DMS153 treated with DMSO at 0.1 percent for 48 hours (cell line): ENCODE results near the gene TM9SF3.

Experiments used
- DNase-seq: peaks from one replicate; lab custom pipeline; 2025; ENCODE audit not compliant: unreplicated experiment; lab: John Stamatoyannopoulos, UW

The TM9SF3 gene

DNA sequence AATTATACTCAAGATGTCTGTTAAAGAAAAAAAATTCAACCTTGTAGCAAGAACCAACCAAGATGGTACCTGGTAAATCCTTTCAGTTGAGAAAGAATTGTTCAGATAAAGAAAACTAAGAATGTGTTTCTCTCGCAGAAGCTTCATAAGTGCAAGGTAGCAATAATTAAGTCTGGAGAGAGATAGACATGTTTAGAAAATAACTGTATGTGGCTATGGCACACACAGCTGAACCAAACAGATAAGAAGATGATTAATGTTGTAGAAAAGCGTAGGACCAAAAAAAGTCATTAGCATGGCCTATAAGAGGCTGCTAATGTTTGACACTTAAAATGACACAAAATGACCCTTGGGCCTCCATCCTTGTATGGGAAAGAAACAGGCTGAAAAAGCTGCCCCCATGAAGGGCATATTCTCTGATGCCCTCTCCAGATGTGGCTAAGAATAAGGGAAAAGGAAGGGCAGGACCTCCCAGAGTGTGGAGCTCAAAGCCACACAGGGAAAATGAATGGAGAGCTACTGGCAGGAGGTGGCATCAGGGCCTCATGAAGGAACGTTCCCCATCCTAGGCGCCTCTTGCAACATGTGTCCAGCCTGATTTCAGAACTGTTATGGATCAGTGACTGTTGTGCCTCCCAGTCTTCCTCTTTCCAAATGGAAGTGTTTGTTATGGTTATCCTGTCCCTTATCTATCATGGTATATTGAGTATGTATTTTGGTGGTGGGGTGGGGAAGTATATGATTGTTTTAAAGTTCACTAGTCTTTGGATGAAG is 103.8 kb downstream of the TM9SF3 start:
- DNase-seq: no peak

DNA sequence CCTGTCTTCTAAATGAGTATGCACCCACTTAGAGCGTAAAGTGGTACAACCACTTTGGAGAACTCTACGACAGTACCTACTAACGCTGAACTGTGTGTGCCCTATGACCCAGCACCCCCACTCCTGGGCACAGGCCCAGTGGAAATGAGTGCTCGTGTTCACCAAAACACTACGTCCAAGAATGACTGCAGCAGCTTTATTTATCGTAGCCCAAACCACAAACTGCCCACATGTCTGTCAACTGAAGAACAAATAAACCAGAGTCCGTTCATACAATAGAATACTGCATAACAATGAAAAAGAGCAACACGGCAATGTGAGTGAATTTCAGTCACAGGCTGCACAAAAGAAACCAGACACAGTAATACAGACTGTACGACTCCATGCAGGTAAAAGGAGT is 108.5 kb downstream of the TM9SF3 start:
- no peak for DNase-seq

DNA sequence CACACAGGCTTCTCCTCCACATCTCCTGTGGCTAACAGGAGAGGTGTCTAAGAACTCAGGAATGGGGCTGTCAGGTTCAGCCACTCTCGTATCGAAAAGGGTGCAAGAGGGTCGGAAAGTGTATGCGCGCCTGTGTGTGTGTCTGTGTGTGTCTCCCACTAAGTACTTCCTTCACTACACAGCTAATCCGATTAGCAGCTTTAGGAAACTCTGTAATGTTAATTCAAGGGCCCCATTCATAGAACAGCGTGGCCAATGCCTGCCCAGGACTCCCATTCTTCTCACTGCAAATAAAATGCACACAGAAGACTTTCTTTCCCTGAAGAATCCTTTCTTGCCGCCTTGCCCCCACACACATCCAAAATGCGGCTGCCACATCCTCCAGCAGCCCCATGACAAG is 112.9 kb downstream of the TM9SF3 start:
- no peak for DNase-seq

DNA sequence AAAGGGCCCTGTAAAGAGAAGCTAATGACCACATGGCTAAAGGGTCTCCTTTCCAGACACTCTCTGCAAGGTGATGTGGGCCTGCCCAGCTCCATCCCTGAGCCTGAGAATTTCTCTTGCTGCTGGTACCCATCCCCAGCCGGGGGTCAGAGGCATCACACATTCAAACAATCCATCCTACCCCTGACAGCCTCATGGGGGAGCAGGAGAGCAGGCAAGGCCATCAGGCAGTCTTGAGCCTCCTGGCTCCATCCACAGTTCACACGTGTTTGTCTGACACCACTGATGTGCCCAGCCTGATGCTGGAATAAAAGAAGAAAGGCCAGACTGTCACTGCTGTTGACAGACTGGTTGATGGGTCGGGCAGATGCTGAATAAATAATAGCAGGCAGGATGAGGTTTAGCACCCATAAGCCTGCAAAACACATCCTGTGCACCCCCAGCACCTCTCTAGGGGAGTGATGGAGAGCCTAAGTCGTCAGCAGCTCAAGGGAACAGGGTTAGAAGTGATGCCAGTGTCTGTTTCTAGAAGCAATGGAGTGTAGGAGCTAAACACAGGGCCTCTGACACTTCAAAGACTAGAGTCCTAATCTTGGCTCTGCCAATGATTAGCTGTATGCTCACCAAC is 116.6 kb downstream of the TM9SF3 start:
- no peak for DNase-seq

DNA sequence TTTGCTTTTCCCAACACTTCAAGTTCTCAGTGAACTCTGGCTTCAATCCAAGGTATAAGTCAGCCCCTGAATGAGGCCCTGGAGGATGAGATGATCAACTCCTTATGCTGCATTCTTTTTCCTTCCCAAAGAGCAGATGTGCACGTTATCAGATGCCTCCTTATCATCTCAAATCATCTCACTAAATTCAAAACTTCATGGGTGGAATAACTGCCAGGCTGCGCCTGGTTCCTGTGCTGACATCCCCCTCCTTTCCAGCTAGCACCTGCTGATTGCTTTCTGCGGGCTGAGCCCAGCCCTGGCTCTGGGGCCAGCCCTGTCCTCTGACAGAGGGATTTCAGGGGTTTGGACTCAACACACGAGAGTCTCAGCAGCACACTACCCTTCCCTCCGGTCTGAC is 118.0 kb downstream of the TM9SF3 start:
- DNase-seq: no peak
